ENCODE measurements around the gene EN1. TPM values are rescaled to one million over a fixed set of nuclear protein-coding genes. Genes with fewer than 3 reads are reported as not detected.
A peak's percentile ranks its signal among the peaks of the same experiment; 100 is the strongest.

The EN1 gene
- total RNA-seq, 2 donors from 2014 or later, result not detected

- Mint-ChIP-seq H3K27me3 (ENCODE audit: low read depth) (peaks cover 86% of the 10 kb centered on the region), H3K4me1 (ENCODE audit: low read depth) (peaks cover 40% of the 10 kb centered on the region), H3K27ac (peak overlapping the region; percentile 74), H3K4me3 (peak overlapping the region in 1 of 2 donors; percentile 34), H3K9me3 (no peaks in the 10 kb centered on the region), H3K36me3 (ENCODE audit: insufficient read depth in 2 of 2) (peaks cover 0 to under 1% of the 10 kb centered on the region in 2 donors)
- no peak for ATAC-seq (replicated peaks in 1 of 2)
- DNase-seq, result no peak
These were observed 5.2 kb upstream of the EN1 start for GRCh38 chr2:118852605-118853128.

GRCh38 chr2:118851650-118852049, 4.2 kb upstream of the EN1 start:
- ATAC-seq (replicated peaks in 1 of 2), result no peak
- Mint-ChIP-seq H3K27ac (peak overlapping the region; percentile 9), H3K4me3 (no peak overlapping the region)

DNA sequence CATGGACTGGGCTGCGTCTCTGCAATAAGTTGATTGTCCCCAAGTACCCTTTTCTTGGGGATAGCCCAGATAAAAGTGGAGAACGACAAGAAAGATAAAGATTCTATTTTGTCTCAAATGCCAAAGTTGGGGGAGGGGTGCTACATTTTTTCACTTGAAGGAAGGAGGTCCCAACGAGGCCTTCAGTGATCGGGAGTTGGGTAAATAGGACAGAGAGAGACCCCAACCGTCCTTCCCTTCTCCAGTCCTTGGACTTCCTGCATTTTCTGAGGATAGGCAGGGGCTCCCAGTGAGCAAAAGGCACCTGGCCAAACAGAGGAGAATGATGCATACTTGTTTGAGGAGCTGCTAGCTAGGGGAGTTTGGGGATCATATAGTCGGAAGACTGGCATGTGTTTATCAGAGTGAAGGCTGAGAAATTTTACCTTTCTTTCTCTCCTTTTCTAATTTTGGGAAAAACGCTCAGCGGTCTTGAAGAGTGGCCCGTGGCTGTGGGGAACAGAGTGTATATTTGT, 3.5 kb upstream of the EN1 start:
- H3K27me3 Mint-ChIP-seq (ENCODE audit: low read depth), result peaks cover 80% of the 10 kb centered on the region
- peak overlapping the region; percentile 59 for H3K27ac Mint-ChIP-seq
- peaks cover 0 to 2% of the 10 kb centered on the region in 2 donors for H3K36me3 Mint-ChIP-seq (ENCODE audit: insufficient read depth in 2 of 2)
- H3K4me1 Mint-ChIP-seq (ENCODE audit: low read depth), result peaks cover 32% of the 10 kb centered on the region
- H3K9me3 Mint-ChIP-seq, result no peaks in the 10 kb centered on the region
- no peak for ATAC-seq (replicated peaks in 1 of 2)
- no peak for DNase-seq
- no peak overlapping the region for H3K4me3 Mint-ChIP-seq

More at GRCh38 chr2:118851650-118852049, 4.2 kb upstream of the EN1 start:
- H3K27me3 Mint-ChIP-seq (ENCODE audit: low read depth), result peaks cover 85% of the 10 kb centered on the region
- no peaks in the 10 kb centered on the region for H3K9me3 Mint-ChIP-seq
- H3K4me1 Mint-ChIP-seq (ENCODE audit: low read depth), result peaks cover 37% of the 10 kb centered on the region
- DNase-seq, result no peak
- peaks cover 0 to 2% of the 10 kb centered on the region in 2 donors for H3K36me3 Mint-ChIP-seq (ENCODE audit: insufficient read depth in 2 of 2)

GRCh38 chr2:118850168-118850900, 2.9 kb upstream of the EN1 start:
- Mint-ChIP-seq H3K36me3 (ENCODE audit: insufficient read depth in 2 of 2) (peaks cover 0 to 2% of the 10 kb centered on the region in 2 donors), H3K4me3 (no peak overlapping the region), H3K27ac (peak overlapping the region; percentile 83), H3K4me1 (ENCODE audit: low read depth) (peaks cover 37% of the 10 kb centered on the region), H3K27me3 (ENCODE audit: low read depth) (peaks cover 83% of the 10 kb centered on the region), H3K9me3 (no peaks in the 10 kb centered on the region)
- ATAC-seq (replicated peaks in 1 of 2) (no peak), DNase-seq (no peak)

DNA sequence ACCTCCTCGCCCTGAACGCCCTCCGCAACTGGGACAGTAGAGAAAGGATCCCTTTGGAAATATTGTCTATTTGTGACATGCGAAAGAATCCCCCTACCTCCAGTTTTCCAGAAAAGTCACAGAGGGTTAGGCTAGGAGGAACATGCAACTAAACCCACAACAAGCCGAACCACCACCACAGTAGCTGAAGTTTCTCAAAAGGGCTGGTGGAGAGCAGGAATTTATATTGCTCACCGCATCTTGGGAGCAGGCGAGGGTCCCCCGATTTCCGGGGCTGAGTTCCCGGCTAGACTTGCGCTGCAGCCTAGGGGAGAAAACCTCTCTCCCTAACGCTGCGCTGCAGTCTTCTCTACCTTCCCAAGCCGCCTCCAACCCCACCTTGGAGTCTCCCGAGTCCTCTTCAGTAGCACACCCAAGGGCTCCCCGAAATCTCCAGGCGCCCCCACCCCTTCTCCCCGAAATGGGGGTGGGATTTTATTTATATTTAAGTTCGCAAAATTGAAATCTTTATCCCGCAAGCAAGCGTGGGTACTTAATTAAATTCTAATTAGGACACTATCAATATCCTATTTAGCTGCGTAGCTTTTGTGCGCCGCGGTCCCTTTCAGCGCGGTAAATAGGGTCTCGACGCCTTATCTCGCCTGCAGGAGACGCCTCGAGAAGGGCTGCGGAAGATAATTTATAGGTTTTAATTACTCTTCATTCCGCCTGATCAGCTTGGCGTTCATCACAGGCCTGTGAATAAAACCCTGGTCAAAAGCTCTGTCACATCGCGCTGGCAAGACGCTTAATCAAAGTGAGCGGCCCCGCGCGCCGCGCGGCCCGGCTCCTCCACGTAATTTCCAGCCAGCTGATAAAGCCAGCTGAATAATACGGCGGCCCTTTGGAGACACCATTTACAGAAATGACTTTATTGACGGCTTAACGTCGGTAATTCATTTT, 2.0 kb upstream of the EN1 start:
- no peaks in the 10 kb centered on the region for H3K9me3 Mint-ChIP-seq
- H3K27me3 Mint-ChIP-seq (ENCODE audit: low read depth), result peaks cover 89% of the 10 kb centered on the region
- DNase-seq, result no peak
- H3K27ac Mint-ChIP-seq, result peak overlapping the region; percentile 83
- H3K36me3 Mint-ChIP-seq (ENCODE audit: insufficient read depth in 2 of 2), result peaks cover 0 to 2% of the 10 kb centered on the region in 2 donors
- peak overlapping the region; percentile 62 to 63 for H3K4me3 Mint-ChIP-seq
- ATAC-seq (replicated peaks in 1 of 2), result no peak
- H3K4me1 Mint-ChIP-seq (ENCODE audit: low read depth), result peaks cover 45% of the 10 kb centered on the region

- H3K4me3 Mint-ChIP-seq, result peak overlapping the region; percentile 63 to 69
- no peak overlapping the region for H3K27ac Mint-ChIP-seq
These were observed 1.2 kb upstream of the EN1 start for GRCh38 chr2:118848381-118849225.

DNA sequence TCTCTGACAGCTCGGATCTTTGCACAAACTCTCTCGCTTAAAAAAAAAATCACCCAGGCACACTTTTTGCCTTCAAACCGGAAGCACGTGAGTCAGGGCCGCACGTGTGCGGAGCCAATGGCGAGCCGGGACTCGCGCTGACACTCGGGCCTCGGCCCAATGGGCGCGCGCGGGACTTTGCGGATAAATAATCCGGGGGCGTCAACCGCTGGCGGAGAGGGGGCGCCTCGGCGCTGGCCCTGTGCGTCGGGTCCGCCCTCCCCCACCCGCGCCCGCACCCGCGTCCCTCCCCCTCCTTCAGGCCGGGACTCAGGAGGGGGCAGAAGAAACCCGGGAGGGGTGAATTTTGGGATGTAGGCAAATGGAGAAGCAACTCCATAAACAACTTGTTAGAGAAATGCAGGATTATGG, 319 bp upstream of the EN1 start:
- peaks cover 37% of the 10 kb centered on the region for H3K4me1 Mint-ChIP-seq (ENCODE audit: low read depth)
- H3K27ac Mint-ChIP-seq, result peak overlapping the region; percentile 57
- H3K9me3 Mint-ChIP-seq, result no peaks in the 10 kb centered on the region
- DNase-seq (peak; percentile 44 to 48), ATAC-seq (replicated peaks in 1 of 2) (peak; percentile 64 to 65)
- H3K36me3 Mint-ChIP-seq (ENCODE audit: insufficient read depth in 2 of 2), result peaks cover 0 to 2% of the 10 kb centered on the region in 2 donors
- peak overlapping the region; percentile 67 to 69 for H3K4me3 Mint-ChIP-seq
- peaks cover 90% of the 10 kb centered on the region for H3K27me3 Mint-ChIP-seq (ENCODE audit: low read depth)

More at GRCh38 chr2:118848381-118849225, 1.2 kb upstream of the EN1 start:
- Mint-ChIP-seq H3K27me3 (ENCODE audit: low read depth) (peaks cover 89% of the 10 kb centered on the region), H3K36me3 (ENCODE audit: insufficient read depth in 2 of 2) (peaks cover 0 to 2% of the 10 kb centered on the region in 2 donors), H3K9me3 (no peaks in the 10 kb centered on the region), H3K4me1 (ENCODE audit: low read depth) (peaks cover 42% of the 10 kb centered on the region)
- DNase-seq (no peak), ATAC-seq (replicated peaks in 1 of 2) (no peak)

DNA sequence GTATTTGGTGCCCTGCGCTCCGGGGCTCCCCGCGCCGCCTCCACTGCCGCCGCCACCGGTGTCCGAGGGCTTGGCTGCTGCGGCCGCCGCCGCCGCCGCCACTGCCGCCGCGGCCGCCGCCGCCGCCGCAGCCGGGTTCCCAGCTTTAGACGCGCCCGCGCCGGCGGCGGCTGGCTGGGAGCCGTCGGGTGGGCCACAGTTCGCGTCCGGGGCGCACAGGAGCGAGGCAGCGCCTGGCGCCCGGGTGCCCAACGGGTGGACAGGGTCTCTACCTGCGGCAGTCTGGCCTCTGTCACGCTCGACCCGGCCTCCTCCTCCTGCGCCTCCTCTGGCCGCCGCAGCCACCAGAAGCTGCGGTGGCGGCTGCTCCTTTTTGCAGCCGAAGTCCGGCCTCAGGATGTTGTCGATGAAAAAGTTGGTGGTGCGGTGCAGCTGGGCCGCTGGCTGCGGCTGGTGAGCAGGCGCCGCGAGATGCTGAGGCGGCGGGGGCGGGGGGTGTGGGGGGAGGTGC, 951 bp downstream of the EN1 start:
- Mint-ChIP-seq H3K27ac (no peak overlapping the region), H3K4me3 (peak overlapping the region; percentile 16 to 22)

GRCh38 chr2:118845522-118846441, 1.7 kb downstream of the EN1 start:
- H3K4me1 Mint-ChIP-seq (ENCODE audit: low read depth), result peaks cover 36% of the 10 kb centered on the region
- peak overlapping the region; percentile 45 to 73 for H3K4me3 Mint-ChIP-seq
- H3K27me3 Mint-ChIP-seq (ENCODE audit: low read depth), result peaks cover 88% of the 10 kb centered on the region
- H3K36me3 Mint-ChIP-seq (ENCODE audit: insufficient read depth in 2 of 2), result peaks cover 0 to 2% of the 10 kb centered on the region in 2 donors
- H3K27ac Mint-ChIP-seq, result peak overlapping the region; percentile 84
- DNase-seq (no peak), ATAC-seq (replicated peaks in 1 of 2) (no peak)
- H3K9me3 Mint-ChIP-seq, result no peaks in the 10 kb centered on the region

More for the DNA sequence above, 951 bp downstream of the EN1 start:
- ATAC-seq (replicated peaks in 1 of 2), result no peak
- H3K4me1 Mint-ChIP-seq (ENCODE audit: low read depth), result peaks cover 36% of the 10 kb centered on the region
- no peaks in the 10 kb centered on the region for H3K9me3 Mint-ChIP-seq
- no peak for DNase-seq
- H3K27me3 Mint-ChIP-seq (ENCODE audit: low read depth), result peaks cover 88% of the 10 kb centered on the region
- H3K36me3 Mint-ChIP-seq (ENCODE audit: insufficient read depth in 2 of 2), result peaks cover 0 to 2% of the 10 kb centered on the region in 2 donors

DNA sequence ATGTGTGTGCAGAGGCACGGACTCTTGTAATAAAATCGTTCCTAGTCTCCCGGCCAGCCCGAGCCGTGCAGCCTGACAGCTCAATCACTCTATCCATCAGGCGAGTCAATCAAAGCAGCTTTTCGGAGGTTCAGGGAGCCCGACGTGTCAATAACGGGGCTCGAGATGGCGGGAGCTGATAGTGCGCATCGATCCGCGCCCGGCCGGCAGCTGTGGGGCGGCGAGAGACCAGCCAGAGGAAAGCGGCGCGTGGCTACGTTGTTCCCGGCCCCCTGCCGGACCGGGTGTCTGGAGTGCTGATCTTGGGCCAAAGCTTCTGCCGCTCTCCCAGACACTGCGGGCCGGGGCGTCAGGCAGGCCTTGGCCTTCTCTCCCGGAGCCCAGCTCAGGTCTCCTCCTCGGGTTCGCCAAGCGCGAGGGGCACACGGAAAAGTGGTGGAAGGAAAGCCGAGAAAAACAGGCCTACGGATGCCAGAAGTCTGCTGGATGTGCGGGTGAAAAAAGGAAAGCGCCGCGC, 2.4 kb downstream of the EN1 start:
- ATAC-seq (replicated peaks in 1 of 2) (no peak), DNase-seq (no peak)
- Mint-ChIP-seq H3K4me3 (peak overlapping the region; percentile 50 to 55), H3K27ac (peak overlapping the region; percentile 16), H3K27me3 (ENCODE audit: low read depth) (peaks cover 88% of the 10 kb centered on the region), H3K4me1 (ENCODE audit: low read depth) (peaks cover 36% of the 10 kb centered on the region), H3K36me3 (ENCODE audit: insufficient read depth in 2 of 2) (peaks cover 0 to 2% of the 10 kb centered on the region in 2 donors), H3K9me3 (no peaks in the 10 kb centered on the region)

Data from activated T-cell treated with anti-CD3 and anti-CD28 coated beads, Interleukin-2, amount 50 U/mL, for 72 hours (primary cell).